NCI-H1092 (cell line): Measurements from ENCODE around the gene CCSAP.
A peak's percentile ranks its signal among the peaks of the same experiment; 100 is the strongest.
"Not testable (repeated sequence)": the region's sequence is repeated elsewhere in the genome, so short reads cannot be mapped to it uniquely, and the experiment has no call there.

Experiments used
- DNase-seq: peaks from one replicate; lab custom pipeline; 2025; lab: John Stamatoyannopoulos, UW

The CCSAP gene

GRCh38 chr1:229364207-229365065, 21.6 kb upstream of the CCSAP start:
- DNase-seq, result no peak

GRCh38 chr1:229363723-229364122, 20.9 kb upstream of the CCSAP start:
- DNase-seq, result no peak

- no peak for DNase-seq
Measured at GRCh38 chr1:229360420-229360819, 17.6 kb upstream of the CCSAP start.

GRCh38 chr1:229355661-229356060, 12.8 kb upstream of the CCSAP start:
- no peak for DNase-seq

DNA sequence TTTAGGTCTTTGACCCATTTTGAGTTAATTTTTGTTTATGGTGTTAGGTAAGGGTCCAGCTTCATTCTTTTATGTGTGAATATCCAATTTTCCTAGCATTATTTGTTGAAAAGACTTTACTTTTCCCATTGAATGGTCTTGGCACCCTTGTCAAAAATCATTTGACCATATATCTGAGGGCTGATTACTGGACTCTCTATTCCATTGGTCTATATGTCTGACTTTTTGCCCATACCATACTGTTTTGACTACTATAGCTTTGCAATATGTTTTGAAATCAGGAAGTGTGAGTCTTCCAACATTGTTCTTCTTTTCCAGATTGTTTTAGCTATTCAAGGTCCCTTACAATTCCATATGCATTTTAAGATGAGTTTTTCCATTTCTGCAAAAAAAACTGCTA, 11.4 kb upstream of the CCSAP start:
- DNase-seq, result no peak

- DNase-seq, result no peak
Measured at GRCh38 chr1:229352975-229353374, 10.1 kb upstream of the CCSAP start.

GRCh38 chr1:229349463-229350385, 6.9 kb upstream of the CCSAP start:
- DNase-seq, result no peak

DNA sequence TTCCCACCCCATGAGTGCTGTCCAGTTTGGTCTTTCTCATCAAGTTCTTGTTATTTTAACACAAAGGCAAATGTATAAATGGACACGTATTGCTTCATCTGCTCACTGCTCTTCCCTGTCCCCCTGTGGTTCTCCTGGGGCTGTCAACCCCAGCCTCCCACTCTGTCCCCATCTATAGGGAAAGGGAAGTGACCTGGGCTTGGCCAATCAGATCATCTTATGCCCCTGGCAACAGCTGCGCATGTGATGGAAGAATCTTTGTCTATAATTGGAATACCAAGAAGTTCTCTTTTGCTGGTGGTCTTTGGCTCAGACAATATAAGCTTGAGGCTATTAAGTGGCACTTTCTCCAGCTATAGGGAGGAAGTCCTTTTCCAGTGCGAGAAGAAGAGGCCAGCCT, 4.7 kb upstream of the CCSAP start:
- DNase-seq, result no peak

DNA sequence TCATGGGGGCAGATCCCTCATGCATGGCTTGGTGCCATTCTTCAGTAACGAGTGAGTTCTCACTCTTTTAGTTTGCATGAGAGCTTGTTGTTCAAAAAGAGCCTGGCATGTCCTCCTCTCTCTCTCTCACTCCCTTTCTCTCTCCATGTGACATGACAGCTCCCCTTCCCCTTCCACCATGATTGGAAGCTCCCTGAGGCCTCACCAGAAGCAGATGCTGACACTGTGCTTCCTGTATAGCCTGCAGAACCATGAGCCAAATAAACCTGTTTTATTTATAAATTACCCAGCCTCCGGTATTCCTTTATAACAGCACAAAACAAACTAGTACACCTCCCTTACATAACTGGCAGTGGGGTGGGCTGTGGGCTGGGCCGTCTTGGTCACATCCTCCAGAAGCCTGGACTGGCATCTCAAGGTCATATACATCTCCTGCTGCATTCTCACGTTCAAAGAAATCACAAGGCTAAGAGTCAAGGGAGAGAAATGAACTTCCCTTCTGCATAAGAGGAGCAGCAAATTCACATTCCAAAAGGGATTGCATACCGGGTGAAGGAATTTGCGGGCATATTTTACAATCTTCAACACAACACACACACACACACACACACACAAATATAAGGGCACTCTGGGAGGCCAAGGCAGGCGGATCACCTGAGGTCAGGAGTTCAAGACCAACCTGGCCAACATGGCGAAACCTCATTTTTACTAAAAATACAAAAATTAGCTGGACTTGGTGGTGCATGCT, 2.3 kb upstream of the CCSAP start:
- DNase-seq, result no peak

DNA sequence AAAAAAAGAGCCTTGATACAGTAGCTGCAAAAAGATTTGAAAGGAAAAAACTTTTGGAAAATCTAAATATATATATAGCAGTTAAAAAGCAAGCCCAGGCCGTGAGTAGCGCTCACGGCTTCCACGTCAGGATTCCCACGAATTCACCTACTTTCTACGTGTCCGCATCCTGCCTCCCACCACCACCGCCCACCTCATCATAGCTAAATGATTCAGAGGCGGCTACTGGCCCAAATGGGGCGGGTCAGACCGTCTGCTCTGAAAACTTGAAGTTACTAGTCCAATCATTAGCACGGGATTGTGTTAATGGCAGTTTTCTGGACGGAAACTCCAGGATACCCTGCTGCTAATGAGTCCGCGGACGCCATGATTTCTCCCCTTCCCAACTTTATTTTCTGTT, 1.3 kb upstream of the CCSAP start:
- no peak for DNase-seq

DNA sequence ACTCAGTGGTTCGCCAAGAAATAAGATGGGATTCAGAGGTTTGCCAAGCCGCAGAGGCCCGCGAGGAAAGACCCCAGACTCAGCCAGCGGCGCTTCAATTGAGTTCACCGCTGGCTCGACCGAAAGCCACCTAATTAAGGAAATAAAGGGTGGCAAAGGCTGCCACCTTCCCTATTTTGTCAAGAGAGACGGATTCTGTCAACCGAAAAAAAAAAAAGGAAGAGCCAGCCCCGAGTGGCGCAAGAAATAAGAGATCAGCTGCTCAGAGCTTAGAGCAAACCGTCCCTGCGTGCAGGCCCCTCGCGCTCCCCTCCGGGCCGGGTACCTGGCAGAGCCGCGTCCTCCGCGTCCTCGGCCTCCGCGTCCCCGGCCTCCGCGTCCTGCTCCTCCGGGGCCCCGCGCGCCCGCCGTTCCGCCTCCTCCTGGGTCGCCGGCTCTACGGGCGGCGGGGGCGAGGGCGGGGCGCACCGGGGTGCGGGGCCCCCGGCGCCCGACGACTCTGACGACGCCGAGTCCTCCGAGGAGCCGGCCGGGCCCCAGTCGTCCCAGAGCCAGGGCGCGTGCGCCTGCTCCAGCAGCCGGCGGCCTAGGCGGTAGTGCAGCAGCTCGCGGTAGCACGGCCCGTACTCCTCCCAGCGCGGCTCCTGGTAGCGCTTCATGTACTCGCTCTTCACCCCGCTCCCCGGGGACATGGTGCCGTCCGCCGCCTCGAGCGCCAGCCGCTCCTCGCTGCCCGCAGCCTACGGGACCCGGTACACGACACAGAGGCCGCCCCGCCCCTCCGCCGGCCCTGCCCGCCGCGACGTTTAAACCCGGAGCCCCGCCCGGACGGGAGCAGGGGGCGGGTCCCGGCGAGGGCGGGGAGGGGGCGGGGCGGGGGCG, 832 bp downstream of the CCSAP start:
- peak; percentile 87 for DNase-seq

- no peak for DNase-seq
Measured at GRCh38 chr1:229340496-229340895, 2.4 kb downstream of the CCSAP start.

DNA sequence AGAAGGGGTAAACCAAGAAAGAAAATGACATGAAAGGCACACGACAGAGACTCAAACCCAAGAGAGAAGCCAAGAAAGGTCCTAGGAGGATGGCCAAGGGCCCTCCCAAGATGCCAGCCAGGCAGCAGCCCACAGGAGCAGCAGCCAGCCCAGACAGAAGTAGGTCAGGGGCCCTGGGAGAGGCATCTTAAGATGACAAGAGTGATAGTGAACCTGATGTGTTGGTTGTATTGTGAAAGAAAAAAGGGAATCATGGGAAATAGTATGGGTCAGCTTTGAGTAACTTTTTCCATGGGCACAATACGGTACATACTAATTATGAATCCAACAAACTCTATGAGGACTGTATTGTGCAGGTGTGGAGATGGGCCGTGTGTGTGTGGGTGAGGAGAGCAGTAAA, 3.3 kb downstream of the CCSAP start:
- no peak for DNase-seq

DNA sequence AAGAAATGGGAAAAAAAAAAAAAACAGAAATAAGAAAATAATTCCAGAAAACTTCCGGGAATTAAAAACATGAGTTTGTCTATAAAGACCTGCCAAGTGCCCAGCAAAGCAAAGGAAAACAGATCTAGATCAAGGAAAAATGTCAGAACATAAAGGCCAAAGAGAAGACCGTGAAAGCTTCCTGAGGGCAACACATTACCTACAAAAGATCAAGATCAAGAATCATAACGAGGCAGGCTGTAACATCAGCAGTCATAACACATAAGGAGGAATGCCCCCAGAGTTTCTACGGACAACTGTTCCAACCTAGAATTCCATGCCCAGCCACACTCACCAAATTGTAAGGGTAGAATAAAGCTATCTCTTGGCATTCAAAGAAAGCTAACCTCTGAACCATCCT, 3.8 kb downstream of the CCSAP start:
- DNase-seq, result no peak

DNA sequence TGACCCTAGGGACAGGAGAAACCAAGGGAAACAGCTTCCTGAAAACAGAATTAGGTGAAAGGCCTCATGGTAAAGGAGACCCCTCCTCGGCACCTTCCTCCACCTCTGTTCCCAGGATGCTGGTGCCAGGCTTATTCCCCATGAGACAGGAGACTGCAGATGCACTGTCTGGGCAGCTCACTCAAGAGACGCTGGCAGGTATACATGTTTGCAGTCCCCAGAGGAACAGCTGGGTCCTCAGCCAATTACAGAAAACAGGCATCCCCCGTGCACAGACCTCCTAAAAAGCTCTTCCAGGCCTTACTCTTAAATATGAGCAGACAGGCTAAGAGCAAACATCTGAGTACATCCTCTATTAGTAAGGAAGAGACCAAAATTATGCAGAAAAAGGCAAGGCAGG, 6.5 kb downstream of the CCSAP start:
- DNase-seq, result peak; percentile 66

- DNase-seq, result no peak
Measured at GRCh38 chr1:229334716-229335115, 8.1 kb downstream of the CCSAP start.

DNA sequence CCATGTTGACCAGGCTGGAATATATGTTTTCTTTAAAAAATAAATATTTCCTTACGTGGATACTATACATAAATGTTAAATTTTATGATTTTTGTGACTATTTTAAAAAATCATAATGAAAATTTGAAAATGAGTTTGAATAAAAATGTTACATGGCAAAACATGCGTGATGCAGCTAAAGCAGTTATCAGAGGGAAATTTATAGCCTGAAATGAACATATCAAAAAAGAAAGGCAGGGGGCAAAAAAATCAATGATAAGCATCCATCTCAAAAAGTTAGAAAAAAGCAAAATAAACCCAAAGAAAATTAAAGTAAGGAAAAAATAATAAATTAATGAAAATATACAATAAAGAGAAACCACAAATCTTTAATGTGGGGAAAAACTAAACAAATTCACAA, 8.6 kb downstream of the CCSAP start:
- DNase-seq, result no peak

DNA sequence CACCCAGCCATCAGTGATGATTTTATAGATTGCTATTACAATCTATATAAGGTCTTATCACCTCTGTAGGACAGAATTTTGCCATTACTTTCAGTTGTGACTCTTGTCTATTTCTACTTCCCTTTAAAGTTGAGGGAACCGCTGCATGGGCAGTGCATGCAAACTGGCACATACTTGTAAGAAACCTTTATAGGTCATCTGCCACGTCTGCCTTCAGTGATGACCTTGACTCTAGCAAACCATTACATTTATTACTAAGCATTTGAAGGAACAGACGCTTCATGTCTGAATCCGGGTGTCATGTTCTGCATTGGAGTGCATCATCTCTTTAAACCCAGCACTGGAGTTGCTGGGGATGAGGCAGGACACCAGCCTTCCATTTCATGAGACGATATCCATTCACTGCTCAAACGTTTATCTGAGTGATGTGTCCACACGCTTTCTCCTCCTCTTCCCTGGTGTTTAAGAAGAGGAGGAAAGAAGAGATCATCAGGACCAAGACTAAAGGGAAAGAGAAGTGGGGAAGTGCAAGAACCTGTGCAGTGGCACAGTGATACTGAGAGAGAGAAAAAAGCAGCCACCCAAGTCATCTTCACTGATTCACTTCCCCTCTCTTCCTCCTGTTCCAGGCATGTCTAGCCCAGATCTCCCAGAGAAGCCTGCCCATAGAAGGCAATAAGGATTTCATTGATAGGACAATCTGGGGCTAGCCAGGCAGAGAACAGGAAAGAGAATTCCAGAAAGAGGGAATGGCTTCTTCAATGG, 14.1 kb downstream of the CCSAP start:
- DNase-seq, result no peak

DNA sequence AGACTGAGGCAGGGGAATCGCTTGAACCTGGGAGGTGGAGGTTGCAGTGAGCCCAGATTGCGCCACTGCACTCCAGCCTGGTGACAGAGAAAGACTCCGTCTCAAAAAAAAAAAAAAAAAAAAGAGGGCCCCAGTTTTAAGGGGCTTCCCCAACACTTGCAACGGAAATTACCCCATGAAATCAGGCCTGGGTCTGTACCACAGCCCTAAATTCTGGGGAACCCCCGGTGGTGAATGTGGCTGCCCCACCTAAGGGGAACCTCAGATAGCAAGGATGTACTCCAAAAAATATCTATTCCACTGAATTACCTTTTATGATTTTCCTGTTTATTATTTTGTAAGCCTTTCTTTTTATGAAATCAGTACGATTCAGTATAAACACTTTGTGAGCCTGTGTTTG, 15.1 kb downstream of the CCSAP start:
- not testable (repeated sequence) for DNase-seq

DNA sequence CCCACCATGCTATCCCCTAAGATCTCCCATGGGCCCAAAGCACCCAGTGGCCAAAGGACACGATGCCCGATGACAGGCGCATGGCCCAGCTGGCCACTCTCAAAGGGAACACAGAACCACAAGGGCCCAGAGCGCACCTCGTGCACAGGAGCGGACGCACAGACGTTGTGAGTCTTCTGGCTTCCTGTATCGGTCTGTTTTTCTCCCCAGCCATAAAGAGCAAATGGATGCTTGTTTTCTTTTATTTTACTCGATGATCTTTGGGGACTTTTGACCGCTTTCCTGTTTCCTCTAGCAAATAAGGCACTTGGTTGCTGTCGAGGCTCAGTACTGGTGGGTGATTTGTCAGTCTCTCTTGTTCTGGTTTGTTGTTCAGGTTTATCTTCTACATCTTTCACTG, 16.2 kb downstream of the CCSAP start:
- DNase-seq, result no peak
